Measurements from ENCODE around the gene SLC30A5.
"Not testable (repeated sequence)": the region's sequence is repeated elsewhere in the genome, so short reads cannot be mapped to it uniquely, and the experiment has no call there.

SLC30A5 gene

DNA sequence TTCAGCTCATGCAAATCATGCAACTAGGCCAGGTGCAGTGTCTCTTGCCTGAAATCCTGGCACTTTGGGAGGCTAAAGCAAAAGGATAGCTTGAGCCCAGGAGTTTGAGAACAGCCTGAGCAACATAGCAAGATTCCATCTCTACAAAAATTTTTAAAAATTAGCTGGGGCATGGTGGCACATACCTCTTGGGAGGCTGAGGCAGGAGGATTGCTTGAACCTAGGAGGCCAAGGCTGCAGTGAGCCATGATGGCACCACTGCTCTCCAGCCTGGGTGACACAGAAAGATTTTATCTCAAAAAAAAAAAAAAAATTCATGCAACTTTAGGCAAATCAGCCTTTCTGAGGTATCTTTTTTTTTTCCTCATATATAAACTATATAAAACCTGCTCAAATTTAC lies 37.5 kb downstream of the SLC30A5 start:
- Histone ChIP-seq H3K27ac (no peak overlapping the region), H3K4me3 (no peak overlapping the region), H3K9me3 (no peaks in the 10 kb centered on the region), H3K4me1 (no peaks in the 10 kb centered on the region), H3K27me3 (no peaks in the 10 kb centered on the region), H3K36me3 (peaks cover 40 to 68% (median 57%) of the 10 kb centered on the region in 3 donors)
- intact Hi-C loops (cut with DNase I; ENCODE audit: low total_unique reads): no loop called here
- TF ChIP-seq, protein P1, sequence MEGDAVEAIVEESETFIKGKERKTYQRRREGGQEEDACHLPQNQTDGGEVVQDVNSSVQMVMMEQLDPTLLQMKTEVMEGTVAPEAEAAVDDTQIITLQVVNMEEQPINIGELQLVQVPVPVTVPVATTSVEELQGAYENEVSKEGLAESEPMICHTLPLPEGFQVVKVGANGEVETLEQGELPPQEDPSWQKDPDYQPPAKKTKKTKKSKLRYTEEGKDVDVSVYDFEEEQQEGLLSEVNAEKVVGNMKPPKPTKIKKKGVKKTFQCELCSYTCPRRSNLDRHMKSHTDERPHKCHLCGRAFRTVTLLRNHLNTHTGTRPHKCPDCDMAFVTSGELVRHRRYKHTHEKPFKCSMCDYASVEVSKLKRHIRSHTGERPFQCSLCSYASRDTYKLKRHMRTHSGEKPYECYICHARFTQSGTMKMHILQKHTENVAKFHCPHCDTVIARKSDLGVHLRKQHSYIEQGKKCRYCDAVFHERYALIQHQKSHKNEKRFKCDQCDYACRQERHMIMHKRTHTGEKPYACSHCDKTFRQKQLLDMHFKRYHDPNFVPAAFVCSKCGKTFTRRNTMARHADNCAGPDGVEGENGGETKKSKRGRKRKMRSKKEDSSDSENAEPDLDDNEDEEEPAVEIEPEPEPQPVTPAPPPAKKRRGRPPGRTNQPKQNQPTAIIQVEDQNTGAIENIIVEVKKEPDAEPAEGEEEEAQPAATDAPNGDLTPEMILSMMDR (IDR thresholded peaks at IDR 0.05): no peak
- no peak for DNase-seq

DNA sequence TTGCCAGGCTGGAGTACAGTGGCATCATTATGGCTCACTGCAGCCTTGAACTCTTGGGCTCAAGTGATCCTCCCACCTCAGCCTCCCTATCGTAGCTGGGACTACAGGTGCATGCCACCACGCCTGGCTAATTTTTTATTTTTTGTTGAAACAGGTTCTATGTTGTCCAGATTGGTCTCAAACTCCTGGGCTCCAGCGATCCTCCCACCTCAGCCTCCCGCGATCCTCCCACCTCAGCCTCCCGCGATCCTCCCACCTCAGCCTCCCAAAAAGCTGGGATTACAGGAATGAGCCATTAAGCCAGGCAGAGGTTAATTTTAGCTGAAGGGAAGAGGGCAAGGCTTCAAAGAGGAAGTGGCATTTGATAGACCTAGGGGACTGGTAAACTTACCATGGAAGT lies 40.3 kb downstream of the SLC30A5 start:
- Histone ChIP-seq H3K27ac (no peak overlapping the region), H3K27me3 (no peaks in the 10 kb centered on the region), H3K36me3 (peaks cover 18 to 42% (median 33%) of the 10 kb centered on the region in 3 donors), H3K4me1 (no peaks in the 10 kb centered on the region), H3K9me3 (no peaks in the 10 kb centered on the region), H3K4me3 (no peak overlapping the region)
- DNase-seq: no peak
- TF ChIP-seq, protein P1 (IDR thresholded peaks at IDR 0.05): no peak
- intact Hi-C loops (cut with DNase I; ENCODE audit: low total_unique reads): no loop called here

DNA sequence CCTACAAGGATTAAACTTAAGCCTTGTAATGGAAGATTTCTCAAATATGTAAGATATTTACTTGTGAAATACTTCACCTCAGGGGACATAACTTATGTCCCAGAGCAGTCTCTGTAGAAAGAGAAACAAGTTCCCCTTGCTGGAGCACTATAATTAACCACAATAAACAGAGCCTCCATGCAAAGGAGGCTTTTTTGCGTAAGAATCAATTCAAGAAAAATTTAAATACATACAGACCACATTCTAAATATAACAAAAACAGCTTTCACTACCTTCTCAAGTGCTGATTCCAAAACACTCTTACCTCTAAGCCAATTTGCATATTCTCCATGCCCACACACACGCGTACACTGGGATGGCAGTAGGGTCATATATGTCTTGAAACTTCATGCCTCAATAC lies 42.5 kb downstream of the SLC30A5 start:
- H3K4me3 ChIP-seq: no peak overlapping the region
- no peaks in the 10 kb centered on the region for H3K9me3 ChIP-seq
- H3K4me1 ChIP-seq: no peaks in the 10 kb centered on the region
- peaks cover 7 to 31% (median 16%) of the 10 kb centered on the region in 3 donors for H3K36me3 ChIP-seq
- TF ChIP-seq, protein P1 (IDR thresholded peaks at IDR 0.05): no peak
- intact Hi-C loops (cut with DNase I; ENCODE audit: low total_unique reads): no loop called here
- DNase-seq: no peak
- H3K27ac ChIP-seq: no peak overlapping the region
- H3K27me3 ChIP-seq: no peaks in the 10 kb centered on the region

DNA sequence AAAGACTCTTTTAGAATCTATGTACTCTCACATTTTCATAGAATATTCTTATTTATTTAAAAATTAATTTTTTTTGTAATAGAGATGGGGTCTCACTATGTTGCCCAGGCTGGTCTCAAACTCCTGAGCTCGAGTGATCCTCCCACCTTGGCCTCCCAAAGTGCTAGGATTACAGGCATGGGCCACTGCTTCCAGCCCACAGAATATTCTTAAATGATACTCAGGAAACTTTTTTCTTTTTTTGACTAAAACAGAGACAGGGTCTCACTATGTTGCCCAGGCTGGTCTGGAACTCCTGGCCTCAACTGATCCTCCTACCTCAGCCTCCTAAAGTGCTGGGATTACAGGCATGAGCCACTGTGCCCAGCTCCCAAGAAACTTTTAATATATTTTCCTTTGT lies 43.4 kb downstream of the SLC30A5 start:
- H3K4me1 ChIP-seq; H3K9me3 ChIP-seq; H3K27me3 ChIP-seq; H3K27ac ChIP-seq; intact Hi-C loops (cut with DNase I; ENCODE audit: low total_unique reads); H3K4me3 ChIP-seq; DNase-seq: not testable (repeated sequence)
- H3K36me3 ChIP-seq: peaks cover 6 to 22% (median 6%) of the 10 kb centered on the region in 3 donors

DNA sequence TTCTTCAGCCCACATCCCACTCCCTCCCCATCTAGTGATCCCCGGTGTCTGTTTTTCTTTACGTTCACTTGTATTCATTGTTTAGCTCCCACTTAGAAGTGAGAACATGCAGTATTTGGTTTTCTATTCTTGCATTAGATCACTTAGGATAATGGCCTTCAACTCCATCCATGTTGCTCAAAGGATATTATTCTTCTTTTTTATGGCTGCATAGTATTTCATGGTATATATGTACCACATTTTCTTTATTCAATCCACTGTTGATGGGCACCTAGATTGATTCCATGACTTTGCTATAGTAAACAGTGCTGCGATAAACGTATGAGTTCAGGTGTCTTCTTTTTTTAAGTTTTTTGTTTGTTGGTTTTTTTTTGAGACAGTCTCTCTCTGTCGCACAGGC lies 44.0 kb downstream of the SLC30A5 start:
- intact Hi-C loops (cut with DNase I; ENCODE audit: low total_unique reads): no loop called here
- Histone ChIP-seq H3K36me3 (peaks cover 6 to 16% (median 6%) of the 10 kb centered on the region in 3 donors), H3K27ac (no peak overlapping the region), H3K27me3 (no peaks in the 10 kb centered on the region), H3K9me3 (no peaks in the 10 kb centered on the region), H3K4me3 (no peak overlapping the region), H3K4me1 (no peaks in the 10 kb centered on the region)
- DNase-seq: no peak
- TF ChIP-seq, protein P1 (IDR thresholded peaks at IDR 0.05): no peak

DNA sequence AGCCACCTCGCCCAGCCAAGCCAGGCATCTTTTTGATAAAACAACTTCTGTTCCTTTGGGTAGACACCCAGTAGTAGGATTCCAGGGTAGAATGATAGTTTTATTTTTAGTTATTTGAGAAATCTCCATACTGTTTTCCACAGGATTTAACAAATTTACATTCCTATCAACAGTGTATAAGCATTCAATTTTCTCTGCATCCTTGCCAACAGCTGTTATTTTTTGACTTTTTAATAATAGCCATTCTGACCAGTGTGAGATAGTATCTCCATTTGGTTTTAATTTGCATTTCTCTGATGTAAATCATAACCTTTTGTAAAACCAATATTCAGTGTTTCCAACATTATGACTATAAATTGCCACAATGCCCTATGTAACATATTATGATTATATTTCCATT lies 45.0 kb downstream of the SLC30A5 start:
- TF ChIP-seq, protein P1 (IDR thresholded peaks at IDR 0.05): no peak
- peaks cover 6 to 8% (median 6%) of the 10 kb centered on the region in 3 donors for H3K36me3 ChIP-seq
- no peaks in the 10 kb centered on the region for H3K9me3 ChIP-seq
- H3K4me1 ChIP-seq: no peaks in the 10 kb centered on the region
- DNase-seq: no peak
- H3K27me3 ChIP-seq: no peaks in the 10 kb centered on the region
- no peak overlapping the region for H3K4me3 ChIP-seq
- intact Hi-C loops (cut with DNase I; ENCODE audit: low total_unique reads): no loop called here
- H3K27ac ChIP-seq: no peak overlapping the region

DNA sequence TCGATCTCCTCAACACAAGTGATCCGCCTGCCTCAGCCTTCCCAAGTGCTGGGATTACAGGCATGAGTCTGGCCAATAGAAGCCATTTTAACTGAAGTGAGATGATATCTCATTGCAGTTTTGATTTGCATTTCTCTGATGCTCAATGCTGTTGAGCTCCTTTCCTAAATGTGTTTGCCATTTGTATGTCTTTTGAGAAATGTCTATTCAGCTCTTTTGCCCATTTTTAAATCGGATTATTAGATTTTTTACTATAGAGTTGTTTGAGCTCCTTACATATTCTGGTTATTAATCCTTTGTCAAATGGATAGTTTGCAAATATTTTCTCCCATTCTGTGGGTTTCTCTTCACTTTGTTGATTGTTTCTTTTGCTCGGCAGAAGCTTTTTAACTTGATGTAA lies 46.4 kb downstream of the SLC30A5 start:
- H3K4me3 ChIP-seq; H3K9me3 ChIP-seq; H3K27ac ChIP-seq; DNase-seq; H3K4me1 ChIP-seq; H3K36me3 ChIP-seq; H3K27me3 ChIP-seq; intact Hi-C loops (cut with DNase I; ENCODE audit: low total_unique reads): not testable (repeated sequence)
